NCI-H2107 treated with DMSO at 0.1 percent for 48 hours (cell line): ENCODE data around the gene GCC1.

Experiments used
- DNase-seq: peaks from one replicate; lab custom pipeline; 2025; ENCODE audit not compliant: unreplicated experiment; lab: John Stamatoyannopoulos, UW

Gene GCC1

DNA sequence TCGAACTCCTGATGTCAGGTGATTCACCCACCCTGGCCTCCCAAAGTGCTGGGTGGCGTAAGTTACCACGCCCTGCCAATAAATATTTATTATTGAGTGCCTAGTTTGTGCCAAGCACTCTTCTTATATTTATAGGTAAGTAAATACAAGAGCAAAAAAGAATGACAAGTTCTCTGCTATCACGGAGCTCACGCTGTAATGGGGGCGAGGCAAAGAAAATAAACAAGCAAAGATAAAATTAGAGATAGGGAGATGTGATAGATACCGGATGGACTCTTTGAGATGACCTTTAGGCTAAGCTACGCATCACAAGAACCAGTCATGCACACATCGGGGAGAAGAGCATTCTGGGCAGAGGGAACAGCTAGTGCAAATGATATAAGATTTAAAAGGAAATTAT is 46.3 kb downstream of the GCC1 start:
- no peak for DNase-seq

DNA sequence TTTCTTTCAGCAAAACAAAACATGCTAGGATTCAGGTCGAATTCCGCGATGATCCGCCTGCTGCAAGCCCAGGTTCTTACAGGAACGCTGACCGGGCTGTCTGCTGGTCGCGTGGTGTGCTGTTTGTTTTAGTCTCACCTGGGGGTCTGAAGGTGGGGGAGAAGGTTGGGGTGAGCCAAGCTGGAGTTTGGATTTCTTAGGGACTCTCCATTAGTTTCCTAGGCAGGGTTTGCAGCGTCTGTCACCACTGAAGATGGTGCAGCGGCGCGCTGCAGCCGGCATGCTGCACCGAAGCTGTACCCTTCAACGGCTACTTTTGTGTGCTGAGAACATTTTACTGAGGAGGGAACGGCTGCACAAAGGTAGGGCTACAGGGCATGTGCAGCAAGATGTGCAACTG is 48.7 kb downstream of the GCC1 start:
- peak; percentile 6 for DNase-seq

DNA sequence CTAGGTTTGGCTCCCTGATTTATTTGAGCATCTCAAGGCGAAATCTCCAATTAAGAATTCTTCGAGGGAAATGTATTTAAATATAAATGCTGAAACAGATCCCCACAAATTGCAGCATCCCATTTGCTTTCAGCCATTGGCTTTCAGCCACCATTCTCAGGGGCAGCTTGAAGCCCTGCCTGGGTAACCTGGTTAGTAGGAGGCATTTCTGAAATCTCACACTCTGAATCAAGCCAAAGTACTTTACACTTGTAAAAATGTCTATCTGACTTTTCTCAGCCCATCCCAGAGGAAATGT is 49.1 kb downstream of the GCC1 start:
- DNase-seq, result no peak

DNA sequence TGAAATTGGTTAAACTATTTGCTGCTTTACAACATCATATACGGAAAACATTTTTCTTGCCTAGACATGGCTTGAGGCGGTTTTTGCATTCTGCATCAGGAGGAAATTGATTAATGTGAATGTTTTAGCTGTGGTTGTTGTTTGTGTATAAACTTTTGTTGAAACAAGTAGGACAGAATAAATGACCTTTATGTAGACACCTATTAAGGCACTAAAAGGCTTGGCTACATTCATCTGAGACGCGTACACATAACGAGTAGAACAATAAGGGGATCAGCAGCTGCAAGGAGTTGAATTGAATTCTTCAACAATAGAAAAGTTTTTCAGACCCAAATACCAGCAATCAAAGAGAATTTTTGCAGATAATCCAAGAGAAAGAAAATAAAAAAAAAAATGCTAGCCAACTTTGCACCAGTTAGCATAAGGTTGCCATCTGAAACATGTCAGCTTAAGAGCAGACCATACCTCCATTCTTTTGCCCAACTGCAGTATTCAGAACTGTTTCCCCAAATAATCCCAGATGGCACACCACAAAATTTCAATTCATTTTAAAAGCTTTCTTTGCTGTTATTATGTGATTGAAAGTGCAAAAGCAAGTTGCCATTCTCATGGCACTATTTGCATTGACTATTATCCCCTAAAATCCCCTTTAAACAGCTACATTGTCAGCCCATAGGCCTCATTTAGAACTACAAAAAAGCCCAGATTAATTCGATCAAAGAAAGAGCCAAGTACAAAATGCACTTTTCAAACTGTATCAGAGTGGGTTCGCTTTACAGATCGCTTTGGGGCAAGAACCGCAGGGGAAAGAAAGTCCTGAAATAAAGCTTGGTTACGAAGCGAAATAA is 49.6 kb downstream of the GCC1 start:
- DNase-seq, result no peak

DNA sequence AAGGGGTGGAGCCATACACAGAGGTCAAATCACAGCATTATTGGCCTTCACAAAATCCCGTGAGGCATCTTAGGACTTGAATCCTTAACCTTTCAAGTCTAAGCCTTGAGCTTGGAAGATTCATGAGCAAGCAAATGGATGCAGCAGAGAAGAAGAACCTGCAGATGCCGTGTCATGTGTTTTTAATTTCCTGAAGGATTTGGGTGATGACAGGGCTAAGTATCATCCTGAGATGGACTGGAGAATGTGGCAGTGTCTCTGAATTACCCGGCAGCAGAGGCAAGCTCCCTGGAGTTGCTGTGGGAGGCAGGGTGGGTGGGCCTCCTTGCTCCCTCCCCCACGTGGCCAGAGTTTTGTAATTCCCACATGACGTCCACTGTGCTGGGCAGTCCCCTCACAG is 50.8 kb downstream of the GCC1 start:
- DNase-seq, result no peak

DNA sequence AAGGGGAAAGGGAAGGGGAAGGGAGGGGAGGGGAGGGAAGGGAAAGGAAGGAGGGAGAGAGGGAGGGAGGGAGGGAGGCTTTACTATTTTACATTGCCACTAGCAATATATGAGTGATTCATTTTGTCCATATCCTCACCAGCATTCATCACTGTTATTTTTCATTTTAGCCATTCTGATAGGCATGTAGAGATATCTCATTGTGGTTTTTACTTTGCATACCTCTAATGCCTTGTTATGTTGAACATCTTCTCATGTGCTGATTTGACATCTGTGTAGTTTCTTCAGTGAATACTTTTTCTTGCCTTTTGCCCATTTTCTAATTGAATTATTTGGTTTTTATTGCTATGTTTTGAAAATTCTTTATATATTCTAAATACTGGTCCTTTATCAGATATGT is 52.7 kb downstream of the GCC1 start:
- DNase-seq, result no peak

DNA sequence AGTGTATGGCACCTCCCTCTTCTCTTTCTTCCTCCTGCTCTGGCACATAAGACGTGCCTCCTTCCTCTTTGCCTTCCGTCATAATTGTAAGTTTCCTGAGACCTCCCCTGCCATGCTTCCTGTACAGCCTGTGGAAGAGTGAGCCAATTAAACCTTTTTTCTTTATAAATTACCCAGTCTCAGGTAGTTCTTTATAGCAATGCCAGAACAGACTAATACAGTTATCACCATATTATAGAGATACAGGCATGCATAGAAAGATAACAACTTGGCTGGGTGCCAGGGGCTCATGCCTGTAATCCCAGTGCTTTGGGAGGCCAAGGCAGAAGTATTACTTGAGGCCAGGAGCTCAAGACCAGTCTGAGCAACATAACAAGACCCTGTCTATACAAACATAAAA is 53.2 kb downstream of the GCC1 start:
- DNase-seq, result no peak
